GM10248 (cell line): ENCODE results near the gene SMIM38.

Source experiments
- CTCF ChIA-PET: fragments of 300-600 bp; sonication (Branson Sonifier 250); formaldehyde crosslinking; extraction: SDS; loops from one replicate; lab custom pipeline; 2021; ENCODE audit warnings: antibody characterized with exemption; lab: Yijun Ruan, JAX
- POLR2A ChIA-PET: fragments of 350-650 bp; sonication (Branson Sonifier 250); formaldehyde crosslinking; extraction: SDS; loops from one replicate; lab custom pipeline; 2020; ENCODE audit warnings: antibody characterized with exemption; lab: Yijun Ruan, JAX
- DNase-seq: peaks from one replicate; pipeline ENCODE4 v3.0.0; 2012; ENCODE audit errors: extremely low spot score
- CTCF ChIP-seq: IDR thresholded peaks from 2 replicates; pipeline ENCODE4 v1.5.1; 2012; ENCODE audit warnings: mild to moderate bottlenecking, low read depth; ENCODE audit errors: extremely low read depth, missing control alignments, control extremely low read depth

Gene SMIM38

GRCh38 chr11:69110451-69110850, 45.3 kb upstream of the SMIM38 start:
- POLR2A ChIA-PET, result no interaction called here
- no peak for TF ChIP-seq CTCF
- CTCF ChIA-PET, result no interaction called here
- no peak for DNase-seq

GRCh38 chr11:69111624-69112542, 43.9 kb upstream of the SMIM38 start:
- TF ChIP-seq CTCF, result no peak
- POLR2A ChIA-PET, result no interaction called here
- CTCF ChIA-PET, result no interaction called here
- no peak for DNase-seq

- TF ChIP-seq CTCF, result no peak
- POLR2A ChIA-PET, result no interaction called here
- CTCF ChIA-PET, result interaction anchor here (1.2 to 1.4 kb wide), 2 partner anchors 11 to 275 kb away, joined by 3 to 4 read pairs; no protein-coding TSS in a partner anchor
- DNase-seq, result no peak
These were observed 42.5 kb upstream of the SMIM38 start for GRCh38 chr11:69113226-69113625.

GRCh38 chr11:69113646-69114340, 41.9 kb upstream of the SMIM38 start:
- CTCF ChIA-PET, result interaction anchor here (1.2 to 1.4 kb wide), 3 partner anchors 12 to 275 kb away, joined by 3 to 4 read pairs (median 3); no protein-coding TSS in a partner anchor
- TF ChIP-seq CTCF, result no peak
- no peak for DNase-seq
- POLR2A ChIA-PET, result no interaction called here

GRCh38 chr11:69114362-69114761, 41.4 kb upstream of the SMIM38 start:
- POLR2A ChIA-PET, result no interaction called here
- DNase-seq, result no peak
- no peak for TF ChIP-seq CTCF
- CTCF ChIA-PET, result interaction anchor here (1.2 to 1.3 kb wide), 2 partner anchors 12 to 179 kb away, joined by 3 to 4 read pairs; no protein-coding TSS in a partner anchor

- CTCF ChIA-PET, result interaction anchor here (1.3 kb wide), 1 partner anchor 178 kb away, joined by 3 read pairs; no protein-coding TSS in a partner anchor
- TF ChIP-seq CTCF, result no peak
- POLR2A ChIA-PET, result no interaction called here
- no peak for DNase-seq
These were observed 40.8 kb upstream of the SMIM38 start for GRCh38 chr11:69114811-69115523.
